DOHH2 (cell line): ENCODE data around the gene TTC13.

Source experiments
- EZH2phosphoT487 ChIP-seq: fragments of 200-600 bp; sonication (generic); IDR thresholded peaks from 2 replicates; pipeline ENCODE4 v1.6.1; 2017; ENCODE audit warnings: borderline replicate concordance, mild to moderate bottlenecking, antibody characterized with exemption, low read length, moderate library complexity, mixed read lengths
- TF ChIP-seq, protein P1 (sequence below): fragments of 200-600 bp; sonication (generic); IDR thresholded peaks from one replicate; pipeline ENCODE4 v1.5.1; 2014; ENCODE audit warnings: antibody characterized with exemption, mild to moderate bottlenecking, low read depth, low read length; ENCODE audit not compliant: poor library complexity, severe bottlenecking

DNA sequence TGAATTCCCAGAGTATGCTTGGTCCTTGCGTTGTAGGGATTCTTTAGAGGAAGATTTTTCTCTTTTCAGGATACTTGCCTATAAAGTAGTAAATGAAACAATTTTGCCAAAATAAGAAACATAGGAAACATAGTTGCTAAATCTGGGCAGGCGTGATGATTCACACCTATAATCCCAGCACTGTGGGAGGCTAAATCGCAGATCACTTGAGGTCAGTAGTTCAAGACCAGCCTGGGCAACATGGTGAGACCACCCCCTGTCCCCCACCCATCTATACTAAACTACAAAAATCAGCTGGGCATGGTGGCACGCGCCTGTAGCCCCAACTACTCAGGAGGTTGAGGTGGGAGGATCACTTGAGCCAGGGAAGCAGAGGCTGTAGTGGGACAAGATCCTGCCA lies 5.2 kb upstream of the TTC13 start:
- TF ChIP-seq, protein P1, sequence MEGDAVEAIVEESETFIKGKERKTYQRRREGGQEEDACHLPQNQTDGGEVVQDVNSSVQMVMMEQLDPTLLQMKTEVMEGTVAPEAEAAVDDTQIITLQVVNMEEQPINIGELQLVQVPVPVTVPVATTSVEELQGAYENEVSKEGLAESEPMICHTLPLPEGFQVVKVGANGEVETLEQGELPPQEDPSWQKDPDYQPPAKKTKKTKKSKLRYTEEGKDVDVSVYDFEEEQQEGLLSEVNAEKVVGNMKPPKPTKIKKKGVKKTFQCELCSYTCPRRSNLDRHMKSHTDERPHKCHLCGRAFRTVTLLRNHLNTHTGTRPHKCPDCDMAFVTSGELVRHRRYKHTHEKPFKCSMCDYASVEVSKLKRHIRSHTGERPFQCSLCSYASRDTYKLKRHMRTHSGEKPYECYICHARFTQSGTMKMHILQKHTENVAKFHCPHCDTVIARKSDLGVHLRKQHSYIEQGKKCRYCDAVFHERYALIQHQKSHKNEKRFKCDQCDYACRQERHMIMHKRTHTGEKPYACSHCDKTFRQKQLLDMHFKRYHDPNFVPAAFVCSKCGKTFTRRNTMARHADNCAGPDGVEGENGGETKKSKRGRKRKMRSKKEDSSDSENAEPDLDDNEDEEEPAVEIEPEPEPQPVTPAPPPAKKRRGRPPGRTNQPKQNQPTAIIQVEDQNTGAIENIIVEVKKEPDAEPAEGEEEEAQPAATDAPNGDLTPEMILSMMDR = no peak
- TF ChIP-seq EZH2phosphoT487 = no peak
